Hindlimb muscle (tissue), 1 donor: Measurements from ENCODE around the gene YIF1B. TPM values are rescaled to one million over a fixed set of nuclear protein-coding genes. Genes with fewer than 3 reads are reported as not detected.

Experiments
- DNase-seq: peaks from one replicate; pipeline ENCODE4 v3.0.0-alpha.2; 2013
- polyA plus RNA-seq: library from polyadenylated mRNA; unstranded; fragments of 120-200 nt; gene quantifications from one replicate; pipeline ENCODE4 v1.2.1, GENCODE V29; 2013; ENCODE audit not compliant: insufficient read length

Gene YIF1B
- polyA plus RNA-seq, 1 donor: 27.4 TPM

DNA sequence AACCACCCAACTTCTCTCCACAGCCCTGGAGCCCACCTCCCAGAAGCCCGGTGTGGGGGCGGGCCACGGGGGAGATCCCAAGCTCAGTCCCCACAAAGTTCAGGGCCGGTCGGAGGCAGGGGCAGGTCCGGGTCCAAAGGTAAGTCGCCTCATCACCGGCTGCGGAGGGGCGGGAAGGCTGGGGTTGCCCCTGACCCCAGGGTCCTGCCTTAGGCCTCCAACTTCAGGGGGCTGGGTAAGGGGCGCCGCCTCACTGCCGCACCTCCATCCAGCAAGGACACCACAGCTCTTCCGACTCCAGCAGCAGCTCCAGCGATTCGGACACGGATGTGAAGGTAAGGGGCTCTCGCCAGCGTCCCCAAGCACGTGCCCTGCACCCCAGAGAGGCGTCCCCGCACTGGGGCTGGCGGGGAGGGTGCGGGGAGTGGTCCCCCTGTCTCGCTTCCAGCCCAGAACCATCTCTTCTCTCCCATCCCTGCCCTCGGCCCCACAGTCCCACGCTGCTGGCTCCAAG is 11.3 kb downstream of the YIF1B start:
- DNase-seq: no peak

DNA sequence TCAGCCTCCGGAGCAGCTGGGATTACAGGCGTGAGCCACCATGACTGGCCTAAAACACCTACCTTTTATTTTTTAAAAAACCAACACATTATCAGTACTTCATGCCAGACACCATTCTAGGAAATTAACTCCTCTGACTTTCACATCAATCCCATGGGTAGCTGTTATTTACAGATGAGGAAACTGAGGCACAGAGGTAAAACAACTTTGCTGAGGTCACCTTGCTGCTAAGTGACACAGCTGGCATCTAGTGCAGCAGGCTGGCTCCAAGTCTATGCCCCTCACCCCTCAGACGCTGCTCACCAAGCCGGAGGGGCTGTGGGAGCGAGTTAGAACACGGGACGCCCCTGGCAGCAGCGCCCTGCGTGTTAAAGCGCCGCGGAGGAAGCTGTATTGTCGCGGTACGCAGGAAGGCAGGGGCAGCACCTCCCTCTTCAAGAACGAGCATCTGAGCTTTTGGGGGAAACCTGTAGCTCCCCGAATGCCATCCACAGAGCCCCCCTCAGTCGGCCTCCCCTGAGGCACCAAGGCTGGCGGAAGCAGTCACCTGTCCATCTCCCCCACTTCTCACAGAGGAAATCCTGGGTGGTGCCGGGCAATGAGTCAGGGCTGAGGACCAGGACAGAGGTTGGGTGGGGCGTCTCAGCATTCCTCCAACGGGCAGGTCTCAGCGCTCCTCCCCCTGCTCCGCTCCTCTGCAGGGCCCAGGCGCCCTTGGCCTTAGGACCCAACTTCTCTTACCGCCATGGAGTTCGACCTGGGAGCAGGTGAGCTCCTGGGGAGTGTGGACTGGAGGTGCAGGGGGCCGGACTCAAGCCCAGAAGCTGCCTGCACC is 12.0 kb downstream of the YIF1B start, which contains the start of gene C19orf33:
Gene C19orf33 (plus strand): TSS at position 735 of the 835 bp plus-strand sequence. CDS start 11 bp downstream, at position 746.
- DNase-seq: no peak

DNA sequence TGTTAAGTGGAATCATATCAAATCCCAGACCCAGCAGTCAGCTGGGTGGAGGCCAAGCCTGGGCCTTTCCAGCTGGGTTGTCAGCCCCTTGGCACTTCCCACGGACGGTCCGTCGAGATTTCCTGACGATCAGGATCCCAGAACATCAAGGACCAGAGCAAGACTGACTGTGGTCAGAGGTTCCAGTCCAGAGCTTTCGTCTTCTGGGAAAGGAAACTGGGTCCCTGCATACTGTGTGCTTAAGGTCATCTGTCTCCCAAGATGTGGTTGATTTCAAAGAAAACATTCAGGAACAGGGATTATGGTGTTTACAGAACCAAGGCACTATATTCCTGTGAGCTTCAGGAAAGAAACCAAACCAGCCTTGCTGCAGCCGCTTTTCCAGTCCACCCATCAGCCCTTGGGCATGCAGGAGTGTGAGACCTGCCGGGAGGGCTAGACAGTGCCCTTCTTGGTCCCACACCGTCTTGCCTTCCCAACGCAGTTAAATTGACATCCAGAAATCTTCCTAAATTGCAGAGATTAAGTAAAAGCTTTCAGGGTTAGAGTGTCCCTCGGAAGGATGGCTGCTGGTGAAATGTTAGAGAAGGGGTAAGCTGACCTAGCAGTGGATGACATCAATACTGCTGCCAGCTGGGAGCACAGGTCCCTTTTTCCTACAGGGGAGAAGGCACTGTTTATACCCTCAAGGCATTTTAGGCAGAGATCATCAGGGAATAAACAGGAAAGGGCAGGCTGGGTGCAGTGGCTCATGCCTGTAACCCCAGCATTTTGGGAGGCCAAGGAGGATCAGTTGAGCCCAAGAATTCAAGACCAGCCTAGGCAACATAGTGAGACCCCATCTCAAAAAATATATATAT is 16.7 kb downstream of the YIF1B start:
- DNase-seq: no peak

DNA sequence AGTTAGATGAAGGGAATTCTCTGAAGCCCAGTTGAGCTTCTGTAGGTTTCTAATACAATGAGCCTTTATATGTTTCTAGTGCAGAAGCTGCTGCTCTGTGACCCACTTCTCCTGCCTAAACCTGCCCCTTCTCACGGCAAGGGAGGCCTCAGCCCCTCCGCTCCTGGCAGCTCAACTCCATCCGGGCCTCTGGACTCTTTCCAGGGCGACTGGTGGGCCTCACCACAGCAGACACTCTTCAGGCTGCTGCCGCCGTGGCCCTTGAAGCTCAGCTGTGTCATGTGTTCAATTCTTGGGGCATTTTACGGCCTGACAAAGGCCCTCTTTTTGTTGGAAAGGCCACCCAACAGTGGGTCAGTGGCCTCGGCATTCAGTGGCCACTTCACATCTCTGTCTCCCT is 21.7 kb downstream of the YIF1B start:
- DNase-seq: no peak

DNA sequence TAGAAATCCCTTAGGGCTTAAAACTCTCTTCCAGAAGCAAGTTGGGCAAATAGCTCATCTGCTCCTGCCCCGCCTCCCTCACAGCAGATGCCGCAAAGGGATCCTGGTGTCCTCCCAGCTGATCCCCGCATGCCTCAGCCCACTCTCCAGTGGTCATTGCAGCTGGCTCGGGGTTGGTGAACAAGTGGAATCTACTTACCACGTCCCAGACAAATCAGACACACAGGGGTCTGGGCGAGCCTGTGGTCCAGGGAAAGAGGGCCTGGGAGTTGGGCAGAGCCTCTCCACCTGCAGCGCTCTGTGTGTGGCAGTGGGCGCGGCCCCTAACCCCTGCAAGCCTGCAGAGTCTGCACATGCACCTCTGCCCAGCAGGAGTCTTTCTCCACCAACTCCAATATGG is 22.5 kb downstream of the YIF1B start:
- no peak for DNase-seq

DNA sequence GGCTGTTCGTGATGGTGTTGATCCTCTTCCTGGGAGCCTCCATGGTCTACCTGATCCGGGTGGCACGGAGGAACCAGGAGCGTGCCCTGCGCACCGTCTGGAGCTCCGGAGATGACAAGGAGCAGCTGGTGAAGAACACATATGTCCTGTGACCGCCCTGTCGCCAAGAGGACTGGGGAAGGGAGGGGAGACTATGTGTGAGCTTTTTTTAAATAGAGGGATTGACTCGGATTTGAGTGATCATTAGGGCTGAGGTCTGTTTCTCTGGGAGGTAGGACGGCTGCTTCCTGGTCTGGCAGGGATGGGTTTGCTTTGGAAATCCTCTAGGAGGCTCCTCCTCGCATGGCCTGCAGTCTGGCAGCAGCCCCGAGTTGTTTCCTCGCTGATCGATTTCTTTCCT is 23.9 kb downstream of the YIF1B start:
- no peak for DNase-seq

DNA sequence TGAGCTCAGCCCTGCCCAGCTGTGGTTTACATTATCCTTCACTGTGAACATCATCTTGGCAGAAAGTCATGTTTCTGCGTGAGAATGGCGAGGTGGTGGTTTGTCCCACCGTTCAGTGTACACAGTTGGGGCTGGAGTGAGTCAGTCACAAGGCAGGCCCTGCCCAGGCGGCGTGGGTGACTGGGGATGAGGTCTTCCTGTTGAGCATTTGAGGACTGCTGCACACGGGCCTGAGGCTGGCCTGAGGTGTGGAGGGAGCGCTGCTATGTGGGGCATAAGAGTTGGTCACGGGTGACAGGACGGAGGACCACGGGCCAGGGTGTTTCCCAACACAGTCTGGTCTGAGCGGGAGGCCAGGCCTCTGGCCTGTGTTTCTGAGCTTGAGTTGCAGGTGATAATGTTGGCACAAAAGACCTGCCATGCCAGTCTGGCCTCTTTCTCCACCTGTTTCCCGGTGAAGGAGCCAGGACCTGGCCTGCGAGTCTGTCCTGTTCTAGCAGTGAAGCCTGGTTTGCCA is 25.1 kb downstream of the YIF1B start:
- peak; percentile 36 for DNase-seq

DNA sequence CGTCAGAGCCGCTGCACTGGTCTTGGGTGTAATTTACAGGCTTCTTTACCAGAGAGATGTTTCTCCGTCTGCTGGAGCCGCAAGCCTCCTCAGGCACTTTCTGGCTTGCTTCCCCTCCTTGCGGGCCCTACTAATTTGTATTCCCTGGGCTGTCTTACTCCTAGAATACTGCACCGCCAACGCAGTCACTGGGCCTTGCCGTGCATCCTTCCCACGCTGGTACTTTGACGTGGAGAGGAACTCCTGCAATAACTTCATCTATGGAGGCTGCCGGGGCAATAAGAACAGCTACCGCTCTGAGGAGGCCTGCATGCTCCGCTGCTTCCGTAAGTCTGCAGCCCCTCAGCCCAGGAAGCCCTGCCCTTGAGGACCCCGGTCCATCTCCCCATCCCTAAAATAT is 25.8 kb downstream of the YIF1B start:
- DNase-seq: no peak

DNA sequence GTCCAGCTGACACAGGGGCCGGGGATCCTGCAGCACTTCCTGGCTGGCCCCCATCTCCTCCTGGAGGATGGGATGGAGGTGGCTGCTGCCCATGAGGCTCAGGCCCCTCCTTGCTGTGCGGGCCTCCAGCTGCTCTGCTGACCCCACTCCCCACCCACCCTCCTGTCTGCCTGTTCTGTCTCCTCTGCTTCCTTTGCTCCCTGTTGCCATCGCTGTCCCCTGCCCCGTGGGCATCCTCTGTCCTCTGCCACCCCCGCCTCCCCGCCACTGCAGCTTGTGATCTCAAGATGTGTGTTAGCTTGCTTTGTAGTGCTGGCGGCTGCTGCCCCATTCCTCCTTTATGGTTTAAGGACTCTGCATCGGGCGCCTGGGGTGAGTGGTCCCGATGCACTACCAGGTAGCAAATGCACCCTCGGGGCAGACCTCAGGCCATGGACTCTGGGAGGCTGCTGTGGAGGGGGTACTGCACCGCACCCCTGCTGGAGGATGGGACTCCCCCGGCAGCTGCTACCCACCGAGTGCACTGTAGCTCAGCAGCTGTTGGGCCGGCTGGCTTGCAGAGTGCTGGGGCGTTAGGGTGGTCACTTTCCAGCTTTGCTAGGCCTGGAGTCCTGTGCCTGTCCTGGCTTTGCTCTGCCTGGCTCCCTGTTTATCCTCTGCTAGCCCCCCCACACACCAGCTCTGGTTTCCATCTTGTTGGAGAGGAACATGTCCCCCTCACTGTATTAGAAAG is 27.5 kb downstream of the YIF1B start:
- DNase-seq: no peak

DNA sequence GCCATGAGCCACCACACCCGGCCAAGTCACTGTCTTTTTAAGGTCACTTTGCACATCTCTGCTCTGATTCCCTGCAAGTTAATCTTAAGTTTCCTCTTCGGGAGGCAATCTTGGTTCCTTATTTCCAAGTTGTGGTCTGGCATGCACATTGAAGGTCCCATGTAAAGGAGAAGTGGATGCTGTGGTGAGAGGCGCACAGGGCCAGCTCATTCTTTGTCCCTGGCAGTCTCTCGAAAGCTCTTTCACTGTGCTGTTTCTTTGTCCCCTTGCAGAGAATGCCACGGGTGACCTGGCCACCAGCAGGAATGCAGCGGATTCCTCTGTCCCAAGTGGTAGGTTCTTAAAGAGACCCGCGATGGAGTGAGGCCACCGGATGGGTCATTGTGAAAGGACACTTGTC is 28.1 kb downstream of the YIF1B start:
- DNase-seq: no peak

DNA sequence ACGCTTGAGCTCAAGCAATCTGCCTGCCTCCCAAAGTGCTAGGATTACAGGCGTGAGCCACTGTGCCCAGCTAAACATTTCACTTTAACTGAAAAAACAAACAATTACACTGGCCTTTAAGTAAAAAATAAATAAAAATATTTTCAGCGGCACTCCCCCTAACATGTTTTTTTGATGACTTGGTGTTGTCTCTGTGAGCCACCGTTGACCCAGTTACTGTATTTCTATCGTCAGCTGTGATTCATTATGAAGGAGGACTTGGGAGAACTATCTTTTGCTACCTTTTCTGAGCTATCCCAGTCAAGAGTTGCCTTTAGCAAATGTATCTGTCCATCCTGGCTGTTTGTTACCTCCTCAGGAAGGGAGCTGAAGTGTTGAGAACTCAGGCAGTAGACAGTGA is 30.2 kb downstream of the YIF1B start:
- no peak for DNase-seq

DNA sequence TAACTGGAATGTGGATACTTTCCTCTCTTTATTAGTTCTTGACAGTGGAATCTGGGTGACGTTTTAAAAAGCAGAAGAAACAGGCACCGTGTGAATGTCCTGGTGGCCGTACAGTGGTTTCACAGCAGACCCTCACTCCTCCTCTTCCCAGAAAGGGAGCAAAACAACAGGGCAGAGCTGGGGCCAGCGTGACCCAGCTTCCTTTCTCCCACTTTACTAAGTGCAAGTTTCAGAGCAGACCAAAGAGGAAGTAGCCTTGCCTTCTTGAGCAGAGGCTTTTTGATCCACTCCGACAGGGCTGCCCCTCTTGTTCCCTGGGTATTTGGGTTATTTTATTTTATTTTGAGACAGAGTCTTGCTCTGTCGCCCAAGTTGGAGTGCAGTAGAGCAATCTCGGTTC is 31.3 kb downstream of the YIF1B start:
- DNase-seq: no peak

DNA sequence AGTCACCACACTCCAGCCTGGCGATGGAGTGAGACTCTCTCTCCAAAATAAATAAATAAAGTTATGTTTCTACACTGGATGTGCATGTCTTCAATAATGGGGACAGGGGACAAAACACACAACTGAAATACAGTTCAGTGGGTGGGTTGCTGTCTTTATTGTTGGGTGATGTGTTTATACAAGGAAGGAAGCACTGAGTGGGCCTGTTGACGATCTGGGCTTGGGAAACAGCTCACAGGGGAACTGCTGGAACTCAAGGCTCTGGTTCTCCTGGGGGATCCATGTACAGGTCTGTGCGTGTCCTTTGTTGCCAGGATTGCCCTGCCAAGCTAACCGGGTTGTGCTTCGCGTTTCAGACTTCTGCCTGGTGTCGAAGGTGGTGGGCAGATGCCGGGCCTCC is 32.5 kb downstream of the YIF1B start:
- DNase-seq: no peak

DNA sequence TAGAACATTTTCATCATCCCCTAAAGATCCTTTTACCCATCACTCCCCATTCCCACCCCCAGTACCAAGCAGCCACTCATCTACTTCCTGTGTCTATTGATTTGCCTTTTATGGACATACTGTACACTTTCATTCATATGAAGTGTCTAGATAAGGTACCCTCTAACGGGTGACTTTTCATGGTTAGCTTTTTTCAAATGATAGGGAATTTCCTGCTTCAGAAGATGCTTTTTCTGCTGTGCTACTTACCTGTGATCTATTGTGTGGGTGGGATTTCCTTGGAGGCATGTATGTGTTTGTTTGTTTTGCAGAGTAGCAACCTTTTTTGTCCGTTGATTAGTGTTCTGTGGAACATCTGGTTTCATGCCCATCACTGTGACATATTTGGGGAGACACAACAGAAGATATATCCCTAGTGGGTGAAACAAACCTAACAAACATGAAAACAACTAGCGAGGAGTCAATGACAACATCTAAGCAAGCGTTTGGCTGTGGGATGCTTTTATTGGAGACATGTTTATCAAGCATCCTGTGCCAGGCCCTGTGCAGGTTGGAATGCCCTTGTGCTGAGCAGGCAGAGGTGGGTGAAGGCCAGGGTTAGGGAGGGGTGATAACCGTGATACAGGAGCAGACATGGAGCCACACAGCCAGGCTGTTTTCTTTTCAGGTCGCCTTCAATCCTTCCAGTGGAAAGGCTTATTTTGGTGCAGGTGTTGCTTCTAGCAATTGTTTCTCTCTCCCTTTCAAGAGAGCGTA is 33.8 kb downstream of the YIF1B start:
- DNase-seq: no peak

DNA sequence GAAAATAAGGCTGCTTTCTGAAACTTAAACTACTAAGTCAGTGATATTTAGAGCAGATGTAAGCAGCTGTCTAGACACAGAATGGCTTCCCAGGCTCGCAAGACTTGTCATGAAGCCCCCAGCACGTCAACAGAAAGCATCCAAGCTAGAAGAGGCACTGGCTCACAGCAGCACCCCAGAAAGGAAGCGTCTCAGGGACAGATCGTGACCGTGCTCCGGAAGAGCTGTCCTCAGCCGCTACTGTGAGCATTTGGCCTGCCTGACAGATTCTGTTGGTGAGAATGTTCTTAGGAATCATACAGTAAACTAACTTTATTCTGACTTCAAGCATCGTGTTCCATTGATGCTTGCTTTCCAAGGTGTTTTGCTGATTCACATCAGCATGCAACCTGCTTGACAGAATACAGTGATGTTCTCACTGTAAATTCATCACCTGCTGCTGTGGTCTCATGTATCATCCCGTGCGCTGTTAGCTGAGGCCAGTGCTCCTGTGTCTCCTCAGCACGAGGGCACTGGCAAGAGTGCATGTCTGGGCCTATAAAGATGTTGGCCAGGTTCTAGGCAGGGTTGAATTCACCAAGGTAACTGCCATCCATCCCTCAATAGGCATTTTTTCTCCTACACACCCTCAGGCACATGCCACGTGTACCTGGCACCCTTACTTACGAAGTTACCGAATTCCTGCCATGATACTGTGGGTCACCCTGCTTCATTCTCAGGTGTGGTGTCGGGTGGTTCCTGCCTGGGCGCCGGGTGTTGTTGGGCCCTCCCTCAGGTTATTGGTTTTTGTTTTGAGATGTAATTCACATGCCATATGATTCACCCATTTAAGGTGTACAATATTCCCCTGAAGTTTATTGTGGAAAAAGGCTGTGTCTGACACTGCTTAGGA is 35.5 kb downstream of the YIF1B start:
- DNase-seq: no peak

DNA sequence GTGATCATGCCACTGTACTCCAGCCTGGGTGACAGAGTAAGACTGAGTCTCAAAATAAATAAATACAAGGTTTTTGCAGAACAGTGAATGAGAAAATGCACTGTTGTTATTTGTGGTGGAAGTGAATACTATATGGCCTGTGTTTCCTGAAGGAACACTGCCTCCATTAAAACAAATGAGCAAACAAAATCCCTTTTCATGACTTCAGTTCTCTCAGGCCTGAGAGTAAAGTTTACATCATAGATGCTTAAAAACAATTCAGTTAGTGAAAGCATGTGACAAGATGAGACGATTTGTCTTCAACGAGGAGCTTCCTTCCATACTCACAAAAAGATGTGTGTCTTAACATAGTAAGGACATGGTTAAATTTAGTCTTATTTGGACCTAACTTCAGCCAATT is 37.0 kb downstream of the YIF1B start:
- DNase-seq: no peak

DNA sequence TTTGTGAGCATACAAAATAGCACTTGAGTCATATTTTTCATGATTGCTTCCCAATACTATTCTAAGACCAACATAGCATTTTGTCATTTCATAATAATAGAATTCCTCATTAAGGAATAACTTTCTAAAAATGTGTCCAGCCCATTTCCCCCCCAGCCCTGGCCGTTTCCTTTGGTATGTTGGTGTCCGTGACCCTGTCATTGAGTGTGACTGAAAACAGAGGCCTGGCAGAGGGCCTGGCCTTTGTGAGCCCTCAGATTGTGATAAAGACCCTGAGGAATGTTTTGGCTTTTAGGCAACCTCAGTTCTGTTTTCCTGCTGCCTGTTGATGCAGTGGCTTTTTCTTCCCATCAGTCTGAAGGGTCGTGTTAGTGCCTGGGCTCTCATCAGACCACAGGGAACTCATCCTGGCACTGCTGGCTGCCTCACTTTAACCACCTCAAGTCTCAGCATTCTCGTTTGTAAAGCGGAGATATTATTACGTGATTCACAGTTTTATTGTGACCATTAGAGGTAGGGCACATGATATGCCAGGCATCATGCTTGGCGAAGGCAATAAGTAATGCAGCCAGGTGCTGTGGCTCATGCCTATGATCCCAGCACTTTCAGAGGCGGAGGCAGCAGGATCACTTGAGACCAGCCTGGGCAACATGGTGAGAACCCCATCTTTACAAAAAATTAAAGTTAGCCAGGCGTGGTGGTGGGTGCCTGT is 37.6 kb downstream of the YIF1B start:
- DNase-seq: no peak

DNA sequence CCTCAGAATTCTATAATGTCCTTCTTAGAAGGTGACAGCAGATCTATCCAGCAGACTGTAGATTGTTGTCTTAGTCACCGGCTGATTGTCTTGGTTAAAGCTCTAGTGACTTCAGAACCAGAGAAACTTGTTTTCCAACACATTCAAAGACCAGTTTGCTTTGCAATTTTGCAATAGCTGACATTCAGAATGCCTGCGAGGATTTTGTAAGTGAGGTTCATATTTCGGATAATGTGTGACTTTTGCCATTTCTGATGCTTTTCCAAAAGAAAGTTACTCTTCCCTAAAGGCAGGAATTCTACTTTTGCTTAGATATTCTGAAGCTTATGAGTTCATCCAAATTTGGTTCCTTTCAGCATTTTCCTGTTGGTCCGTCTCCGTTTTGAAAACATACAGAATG is 38.2 kb downstream of the YIF1B start:
- DNase-seq: no peak

DNA sequence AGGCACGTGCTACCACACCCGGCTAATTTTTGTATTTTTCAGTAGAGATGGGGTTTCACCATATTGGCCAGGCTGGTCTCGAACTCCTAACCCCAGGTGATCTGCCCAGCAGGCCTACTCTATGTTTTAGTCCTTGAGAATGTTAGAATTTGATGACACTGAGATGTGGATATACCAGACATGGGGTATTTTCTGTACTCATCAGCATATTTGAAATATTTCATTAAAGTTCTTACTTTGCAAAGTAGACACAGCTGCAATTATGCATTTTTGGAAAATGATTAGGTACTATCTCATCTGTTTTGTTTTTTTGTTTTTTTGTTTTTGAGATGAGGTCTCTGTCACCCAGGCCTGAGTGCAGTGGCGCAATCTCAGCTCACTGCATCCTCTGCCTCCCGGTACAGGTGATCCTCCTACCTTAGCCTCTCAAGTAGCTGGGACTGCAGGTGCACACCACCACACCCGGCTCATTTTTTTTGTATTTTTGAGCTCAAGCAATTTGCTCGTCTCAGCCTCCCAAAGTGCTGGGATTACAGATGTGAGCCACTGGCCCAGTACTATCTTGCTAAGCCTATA is 38.7 kb downstream of the YIF1B start:
- no peak for DNase-seq

DNA sequence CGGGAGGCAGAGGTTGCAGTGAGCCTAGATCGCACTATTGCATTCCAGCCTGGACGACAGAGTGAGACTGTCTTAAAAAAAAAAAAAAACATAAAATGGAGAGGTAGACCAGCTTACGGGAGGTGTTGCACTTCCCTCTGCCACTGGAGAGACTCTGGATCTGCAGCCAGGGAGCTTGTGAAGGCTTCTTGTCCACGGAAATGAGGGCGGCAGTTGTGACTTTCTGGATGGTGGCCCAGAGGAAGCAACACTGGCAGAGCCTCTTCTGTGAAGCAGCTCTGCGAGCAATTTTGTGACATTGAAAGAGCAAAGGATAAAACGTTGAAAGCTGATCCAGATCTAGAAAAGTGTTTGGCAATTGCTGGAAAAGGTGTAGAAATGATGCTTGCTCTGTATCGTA is 41.0 kb downstream of the YIF1B start:
- no peak for DNase-seq
